ENCODE results near the gene CDC14B.

CDC14B gene

GRCh38 chr9:96565671-96566497 lies 53.8 kb downstream of the CDC14B start:
- no peak for TF ChIP-seq REST (IDR thresholded peaks at IDR 0.05; ENCODE audit: insufficient read depth in 1 of 2, low read depth in 2 of 2, low read length in 2 of 2)
- TF ChIP-seq SIN3A (IDR thresholded peaks at IDR 0.05; ENCODE audit: borderline replicate concordance, insufficient read depth, low read length) = no peak
- TF ChIP-seq TAF1 (IDR thresholded peaks at IDR 0.05; ENCODE audit: borderline replicate concordance, insufficient read depth, low read length) = no peak
- no peak for TF ChIP-seq FOXP2 (optimal IDR thresholded peaks at IDR 0.05; ENCODE audit: borderline replicate concordance, extremely low read depth, extremely low read length, insufficient read depth)
- TF ChIP-seq POLR2AphosphoS5 (IDR thresholded peaks at IDR 0.05; ENCODE audit: low read depth, low read length) = no peak

- TF ChIP-seq TAF1 (IDR thresholded peaks at IDR 0.05; ENCODE audit: borderline replicate concordance, insufficient read depth, low read length) = no peak
- TF ChIP-seq REST (IDR thresholded peaks at IDR 0.05; ENCODE audit: insufficient read depth in 1 of 2, low read depth in 2 of 2, low read length in 2 of 2) = no peak
- TF ChIP-seq POLR2AphosphoS5 (IDR thresholded peaks at IDR 0.05; ENCODE audit: low read depth, low read length) = no peak
- TF ChIP-seq FOXP2 (optimal IDR thresholded peaks at IDR 0.05; ENCODE audit: borderline replicate concordance, extremely low read depth, extremely low read length, insufficient read depth) = no peak
- no peak for TF ChIP-seq SIN3A (IDR thresholded peaks at IDR 0.05; ENCODE audit: borderline replicate concordance, insufficient read depth, low read length)
Measured at GRCh38 chr9:96564217-96564616, 55.4 kb downstream of the CDC14B start.

- TF ChIP-seq POLR2AphosphoS5 (IDR thresholded peaks at IDR 0.05; ENCODE audit: low read depth, low read length) (no peak), TAF1 (IDR thresholded peaks at IDR 0.05; ENCODE audit: borderline replicate concordance, insufficient read depth, low read length) (no peak), FOXP2 (optimal IDR thresholded peaks at IDR 0.05; ENCODE audit: borderline replicate concordance, extremely low read depth, extremely low read length, insufficient read depth) (no peak), SIN3A (IDR thresholded peaks at IDR 0.05; ENCODE audit: borderline replicate concordance, insufficient read depth, low read length) (no peak)
Measured at GRCh38 chr9:96559339-96559943, 60.2 kb downstream of the CDC14B start.

- TF ChIP-seq TAF1 (IDR thresholded peaks at IDR 0.05; ENCODE audit: borderline replicate concordance, insufficient read depth, low read length) = no peak
Measured at GRCh38 chr9:96557921-96558320, 61.7 kb downstream of the CDC14B start.

GRCh38 chr9:96556701-96557461 lies 62.8 kb downstream of the CDC14B start:
- TF ChIP-seq POLR2AphosphoS5 (IDR thresholded peaks at IDR 0.05; ENCODE audit: low read depth, low read length) (no peak), TAF1 (IDR thresholded peaks at IDR 0.05; ENCODE audit: borderline replicate concordance, insufficient read depth, low read length) (no peak), SIN3A (IDR thresholded peaks at IDR 0.05; ENCODE audit: borderline replicate concordance, insufficient read depth, low read length) (no peak), REST (IDR thresholded peaks at IDR 0.05; ENCODE audit: insufficient read depth in 1 of 2, low read depth in 2 of 2, low read length in 2 of 2) (no peak), FOXP2 (optimal IDR thresholded peaks at IDR 0.05; ENCODE audit: borderline replicate concordance, extremely low read depth, extremely low read length, insufficient read depth) (no peak)
